Trophoblast cell (in vitro differentiated cells and primary cell): ENCODE data around the gene FANCC.

Experiments used
- DNase-seq, 2 donors: peaks; one replicate each; pipeline ENCODE4 v3.0.0-alpha.2; 2016
- H2AFZ ChIP-seq: 2 replicates; pipeline ENCODE4 v1.6.1; 2013; ENCODE audit warnings: low read length, moderate library complexity, mild to moderate bottlenecking; ENCODE audit not compliant: insufficient read depth, poor library complexity
- H2AK5ac ChIP-seq: 2 replicates; pipeline ENCODE4 v1.6.1; 2013; ENCODE audit warnings: mild to moderate bottlenecking, low read length
- H2BK120ac ChIP-seq: 2 replicates; pipeline ENCODE4 v1.6.1; 2013; ENCODE audit warnings: low read length, mild to moderate bottlenecking, moderate library complexity; ENCODE audit not compliant: insufficient read depth, poor library complexity
- H2BK12ac ChIP-seq: 2 replicates; pipeline ENCODE4 v1.6.1; 2013; ENCODE audit warnings: mild to moderate bottlenecking, low read length, moderate library complexity
- H2BK5ac ChIP-seq: 2 replicates; pipeline ENCODE4 v1.6.1; 2013; ENCODE audit warnings: low read length, low read depth, moderate library complexity, mild to moderate bottlenecking; ENCODE audit not compliant: poor library complexity
- H3K14ac ChIP-seq: 2 replicates; pipeline ENCODE4 v1.6.1; 2013; ENCODE audit warnings: mild to moderate bottlenecking, low read length
- H3K18ac ChIP-seq: 2 replicates; pipeline ENCODE4 v1.6.1; 2013; ENCODE audit warnings: mild to moderate bottlenecking, low read length
- H3K23ac ChIP-seq: 2 replicates; pipeline ENCODE4 v1.6.1; 2013; ENCODE audit warnings: low read length
- H3K27ac ChIP-seq: 2 replicates; pipeline ENCODE4 v1.5.1; 2013; ENCODE audit warnings: low read depth, mild to moderate bottlenecking, inconsistent platforms, low read length, moderate library complexity
- H3K27me3 ChIP-seq: 2 replicates; pipeline ENCODE4 v1.6.1; 2013; ENCODE audit warnings: inconsistent platforms, mild to moderate bottlenecking, low read length, moderate library complexity; ENCODE audit not compliant: insufficient read depth
- H3K36me3 ChIP-seq, 2 experiments: 1 replicate in 1 of 2; 2 replicates in 1 of 2; pipeline ENCODE4 v1.6.1; 2013; ENCODE audit warnings: low read length in 2 of 2, mild to moderate bottlenecking in 2 of 2, moderate library complexity in 1 of 2; ENCODE audit not compliant: insufficient read depth in 2 of 2, control insufficient read depth in 1 of 2
- H3K4ac ChIP-seq: 2 replicates; pipeline ENCODE4 v1.6.1; 2013; ENCODE audit warnings: low read depth, mild to moderate bottlenecking, low read length, moderate library complexity
- H3K4me1 ChIP-seq, 2 experiments: 1 replicate in 1 of 2; 2 replicates in 1 of 2; pipeline ENCODE4 v1.6.1; 2013; ENCODE audit warnings: low read length in 2 of 2, mild to moderate bottlenecking in 2 of 2, moderate library complexity in 1 of 2; ENCODE audit not compliant: insufficient read depth in 2 of 2, control insufficient read depth in 1 of 2
- H3K4me2 ChIP-seq: 2 replicates; pipeline ENCODE4 v1.6.1; 2013; ENCODE audit warnings: inconsistent platforms, mild to moderate bottlenecking, low read length, moderate library complexity
- H3K4me3 ChIP-seq: 2 replicates; pipeline ENCODE4 v1.5.1; 2013; ENCODE audit warnings: mild to moderate bottlenecking, low read depth, low read length, inconsistent platforms
- H3K79me1 ChIP-seq: one replicate; pipeline ENCODE4 v1.6.1; 2013; ENCODE audit warnings: low read length
- H3K79me2 ChIP-seq: 2 replicates; pipeline ENCODE4 v1.6.1; 2013; ENCODE audit warnings: low read length, mild to moderate bottlenecking; ENCODE audit not compliant: control insufficient read depth, insufficient read depth, poor library complexity
- H3K9ac ChIP-seq: 2 replicates; pipeline ENCODE4 v1.6.1; 2013; ENCODE audit warnings: mild to moderate bottlenecking, low read length
- H3K9me3 ChIP-seq: 2 replicates; pipeline ENCODE4 v1.6.1; 2013; ENCODE audit warnings: low read depth, mild to moderate bottlenecking, control low read depth, inconsistent platforms, low read length; ENCODE audit not compliant: insufficient read depth
- H4K12ac ChIP-seq: 2 replicates; pipeline ENCODE4 v1.6.1; 2013; ENCODE audit warnings: low read depth, mild to moderate bottlenecking, low read length, moderate library complexity
- H4K8ac ChIP-seq: 2 replicates; pipeline ENCODE4 v1.6.1; 2013; ENCODE audit warnings: low read depth, mild to moderate bottlenecking, low read length, moderate library complexity
- H4K91ac ChIP-seq: one replicate; pipeline ENCODE4 v1.6.1; 2013; ENCODE audit warnings: low read depth, mild to moderate bottlenecking, low read length, moderate library complexity
- WGBS: extraction: QIAGEN DNeasy Blood & Tissue Kit; methylation state at CpG from one replicate; pipeline ENCODE4 v1.1.7; 2013; ENCODE audit warnings: missing lambda C conversion rate; ENCODE audit not compliant: insufficient read length, insufficient coverage; ENCODE audit errors: extremely low coverage; 5-methylcytosine and 5-hydroxymethylcytosine counted together

Gene FANCC

GRCh38 chr9:95107001-95107749, 210.3 kb downstream of the FANCC start:
- Histone ChIP-seq H3K4me3 (no peak overlapping the region), H3K27me3 (no peaks in the 10 kb centered on the region), H3K23ac (no peak overlapping the region), H3K79me2 (no peaks in the 10 kb centered on the region), H2BK120ac (no peak overlapping the region), H4K91ac (no peak overlapping the region), H3K4me2 (no peak overlapping the region), H2BK12ac (no peak overlapping the region), H2AFZ (no peak overlapping the region), H4K12ac (no peak overlapping the region), H3K4me1 (peaks cover 9 to 15% of the 10 kb centered on the region in 2 experiments), H3K27ac (no peak overlapping the region), H3K14ac (no peak overlapping the region), H3K18ac (no peak overlapping the region), H2BK5ac (no peak overlapping the region), H3K4ac (no peak overlapping the region), H3K9me3 (peaks cover 2% of the 10 kb centered on the region), H3K36me3 (peaks cover 25 to 27% of the 10 kb centered on the region in 2 experiments), H2AK5ac (no peak overlapping the region), H4K8ac (no peak overlapping the region), H3K9ac (no peak overlapping the region), H3K79me1 (peaks cover 3% of the 10 kb centered on the region)
- no peak for DNase-seq
- no CpG with 5 or more reads among the region's 18 CpGs for WGBS

- H2BK120ac ChIP-seq: no peak overlapping the region
Measured at GRCh38 chr9:95105519-95106287, 211.8 kb downstream of the FANCC start.

DNA sequence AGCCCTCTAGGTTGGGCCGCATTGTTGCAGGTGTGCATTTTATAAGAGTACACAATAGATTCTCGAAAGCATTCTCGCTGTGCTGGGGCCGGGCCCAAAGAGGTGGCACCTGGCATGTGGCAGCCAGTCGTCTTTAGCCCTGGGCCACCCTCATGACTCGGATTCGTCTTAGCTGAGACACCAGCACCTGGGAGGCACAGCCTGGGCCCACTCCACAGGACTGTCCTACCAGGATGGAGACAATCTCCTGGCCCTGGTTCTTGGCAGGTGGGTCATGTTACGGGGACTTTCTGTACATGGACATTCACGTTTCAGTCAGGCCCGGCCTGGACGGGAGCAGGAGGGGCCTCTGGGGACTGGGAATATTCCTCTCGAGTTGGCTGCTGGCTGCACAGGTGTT, 212.5 kb downstream of the FANCC start:
- Histone ChIP-seq H2BK120ac (peak overlapping the region; percentile 30), H3K23ac (no peak overlapping the region), H3K9ac (no peak overlapping the region), H3K36me3 (peaks cover 19 to 21% of the 10 kb centered on the region in 2 experiments), H3K18ac (no peak overlapping the region), H4K12ac (no peak overlapping the region), H2BK12ac (peak overlapping the region; percentile 17), H3K4me1 (peaks cover 24 to 28% of the 10 kb centered on the region in 2 experiments), H3K4me3 (no peak overlapping the region), H3K9me3 (peaks cover 2% of the 10 kb centered on the region), H2BK5ac (no peak overlapping the region), H3K27me3 (no peaks in the 10 kb centered on the region), H2AK5ac (peak overlapping the region; percentile 35), H4K8ac (no peak overlapping the region), H3K27ac (no peak overlapping the region), H3K14ac (no peak overlapping the region), H3K79me2 (no peaks in the 10 kb centered on the region), H2AFZ (no peak overlapping the region), H4K91ac (peak overlapping the region; percentile 53), H3K4me2 (no peak overlapping the region), H3K79me1 (peaks cover 11% of the 10 kb centered on the region), H3K4ac (no peak overlapping the region)
- no peak for DNase-seq
- WGBS: no CpG with 5 or more reads among the region's 12 CpGs

More at GRCh38 chr9:95105519-95106287, 211.8 kb downstream of the FANCC start:
- Histone ChIP-seq H3K23ac (no peak overlapping the region), H4K91ac (no peak overlapping the region), H2AK5ac (no peak overlapping the region), H2BK5ac (no peak overlapping the region), H3K79me1 (peaks cover 8% of the 10 kb centered on the region), H3K36me3 (peaks cover 18 to 21% of the 10 kb centered on the region in 2 experiments), H3K27me3 (no peaks in the 10 kb centered on the region), H3K79me2 (no peaks in the 10 kb centered on the region), H3K4me3 (no peak overlapping the region), H4K12ac (no peak overlapping the region), H3K18ac (no peak overlapping the region), H3K4me2 (no peak overlapping the region), H2AFZ (no peak overlapping the region), H3K4ac (no peak overlapping the region), H3K4me1 (peaks cover 20 to 27% of the 10 kb centered on the region in 2 experiments), H3K27ac (peak overlapping the region; percentile 36), H2BK12ac (no peak overlapping the region), H3K14ac (no peak overlapping the region), H3K9ac (no peak overlapping the region), H3K9me3 (peaks cover 2% of the 10 kb centered on the region), H4K8ac (peak overlapping the region; percentile 12)
- WGBS: no CpG with 5 or more reads among the region's 13 CpGs
- no peak for DNase-seq

DNA sequence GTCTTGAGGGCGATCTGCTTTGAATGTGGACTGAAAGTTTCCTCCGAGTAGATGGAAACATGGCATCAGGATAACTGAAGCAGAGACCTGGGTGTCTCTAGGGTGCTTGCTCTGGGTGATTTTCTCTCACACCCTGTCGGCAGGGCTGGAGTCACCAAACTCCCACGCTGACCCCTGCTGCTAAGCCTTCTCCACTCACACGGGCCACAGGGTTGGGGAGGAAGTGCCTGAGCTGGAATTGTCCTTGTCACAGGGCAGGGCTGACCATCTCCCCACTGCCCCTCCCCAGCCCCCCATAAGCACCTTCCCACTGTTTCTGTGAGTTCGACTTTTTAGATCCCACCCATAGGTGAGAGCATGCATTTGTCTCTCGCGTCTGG, 212.9 kb downstream of the FANCC start:
- Histone ChIP-seq H4K12ac (no peak overlapping the region), H2BK12ac (peak overlapping the region; percentile 9), H2AK5ac (no peak overlapping the region), H3K79me2 (no peaks in the 10 kb centered on the region), H3K18ac (no peak overlapping the region), H3K4me3 (no peak overlapping the region), H3K4me1 (peaks cover 28 to 32% of the 10 kb centered on the region in 2 experiments), H3K4ac (no peak overlapping the region), H3K9me3 (peaks cover 2% of the 10 kb centered on the region), H3K14ac (no peak overlapping the region), H3K27ac (no peak overlapping the region), H4K91ac (no peak overlapping the region), H4K8ac (no peak overlapping the region), H3K36me3 (peaks cover 21 to 25% of the 10 kb centered on the region in 2 experiments), H3K9ac (no peak overlapping the region), H3K27me3 (no peaks in the 10 kb centered on the region), H2BK5ac (no peak overlapping the region), H3K23ac (no peak overlapping the region), H2AFZ (no peak overlapping the region), H3K79me1 (peaks cover 15% of the 10 kb centered on the region), H3K4me2 (no peak overlapping the region), H2BK120ac (no peak overlapping the region)
- no peak for DNase-seq
- no CpG with 5 or more reads among the region's 8 CpGs for WGBS
